Measurements from ENCODE around the gene SGK1. TPM values are rescaled to one million over a fixed set of nuclear protein-coding genes. Genes with fewer than 3 reads are reported as not detected.
A peak's percentile ranks its signal among the peaks of the same experiment; 100 is the strongest.

The SGK1 gene
- total RNA-seq, 2 experiments from 2014 or later, result 39.7 to 41.0 TPM

DNA sequence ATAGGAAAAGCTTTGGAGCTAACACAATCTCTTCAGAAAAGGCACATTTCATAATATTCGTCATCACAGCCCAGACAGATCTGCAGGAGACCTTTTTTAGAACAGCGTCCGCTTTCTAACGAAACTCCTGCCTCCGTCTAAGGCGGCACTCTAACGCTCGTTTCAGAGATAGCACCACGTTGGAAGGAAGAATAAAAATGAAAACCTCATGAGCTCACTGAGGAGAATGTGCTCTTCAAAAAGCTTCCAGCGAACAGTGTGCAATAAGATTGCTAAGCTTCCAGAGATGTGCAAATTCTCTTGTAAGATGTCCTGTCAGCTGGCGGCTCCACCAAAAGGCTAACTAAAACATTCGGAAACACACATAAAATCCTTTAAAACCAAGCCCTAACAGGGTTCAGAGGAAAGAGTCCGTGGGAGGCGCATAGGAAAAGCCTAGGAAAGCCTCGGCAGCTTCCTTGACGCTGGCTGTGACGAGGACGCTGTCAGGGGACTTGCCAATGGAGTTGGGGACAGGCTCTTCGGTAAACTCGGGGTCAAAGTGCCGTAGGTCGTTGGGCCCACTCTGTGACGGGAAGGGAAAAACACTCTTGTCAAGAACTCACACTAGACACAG is 147.9 kb downstream of the SGK1 start:
- intact Hi-C loops (cut with micrococcal nuclease), result loop anchor here (5.0 to 10.0 kb wide), 2 partner anchors 1015 to 1267 kb away; partner anchors contain the start of gene MYB
- CTCF ChIA-PET, result interaction anchor here (0.8 to 3.4 kb wide), 3 partner anchors 14 to 771 kb away, joined by 4 to 19 read pairs (median 6); no protein-coding TSS in a partner anchor
- peaks cover 54% of the 10 kb centered on the region for H3K36me3 Mint-ChIP-seq

DNA sequence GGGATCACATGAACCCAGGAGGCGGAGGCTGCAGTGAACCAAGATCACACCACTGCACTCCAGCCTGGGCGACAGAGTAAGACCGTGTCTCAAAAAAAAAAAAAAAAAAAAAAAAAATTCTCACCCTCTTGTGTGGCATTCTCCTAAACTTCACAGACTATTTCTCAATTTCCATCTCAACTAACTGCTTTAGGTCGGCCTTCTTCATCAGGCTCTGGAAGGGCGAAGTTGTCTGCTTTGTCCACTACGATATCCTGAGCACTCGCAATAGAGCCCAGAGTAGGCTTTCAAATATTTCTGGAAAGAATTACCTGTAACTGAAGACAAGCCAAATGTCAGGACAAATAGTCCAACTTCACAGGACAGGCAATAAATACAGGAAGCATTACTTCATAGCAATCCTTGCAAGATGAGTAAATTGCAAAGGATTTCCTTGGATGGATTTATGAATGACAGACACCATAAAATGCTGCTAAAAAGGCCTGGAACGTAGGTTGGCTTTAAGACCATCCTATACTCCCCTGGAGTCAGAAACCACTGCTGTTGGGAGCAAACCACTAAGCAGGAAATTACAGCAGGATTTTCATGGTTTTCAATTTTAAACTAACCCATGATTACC is 149.2 kb downstream of the SGK1 start:
- ChIA-PET POLR2A (no interaction called here), CTCF (interaction anchor here (1.5 to 2.4 kb wide), 2 partner anchors 473 to 654 kb away, joined by 9 to 10 read pairs; no protein-coding TSS in a partner anchor)
- Mint-ChIP-seq H3K27me3 (no peaks in the 10 kb centered on the region), H3K4me1 (ENCODE audit: low read depth) (peaks cover 40% of the 10 kb centered on the region), H3K36me3 (peaks cover 47% of the 10 kb centered on the region), H3K4me3 (no peak overlapping the region), H3K9me3 (no peaks in the 10 kb centered on the region), H3K27ac (no peak overlapping the region)
- DNase-seq, result no peak
- intact Hi-C loops (cut with micrococcal nuclease), result no loop called here

More for the DNA sequence above, 147.9 kb downstream of the SGK1 start:
- Mint-ChIP-seq H3K4me1 (ENCODE audit: low read depth) (peaks cover 43% of the 10 kb centered on the region), H3K4me3 (peak overlapping the region; percentile 12), H3K9me3 (no peaks in the 10 kb centered on the region), H3K27ac (no peak overlapping the region), H3K27me3 (no peaks in the 10 kb centered on the region)
- POLR2A ChIA-PET, result interaction anchor here (1.1 kb wide), 1 partner anchor 66 kb away, joined by 3 read pairs; no protein-coding TSS in a partner anchor
- no peak for DNase-seq

DNA sequence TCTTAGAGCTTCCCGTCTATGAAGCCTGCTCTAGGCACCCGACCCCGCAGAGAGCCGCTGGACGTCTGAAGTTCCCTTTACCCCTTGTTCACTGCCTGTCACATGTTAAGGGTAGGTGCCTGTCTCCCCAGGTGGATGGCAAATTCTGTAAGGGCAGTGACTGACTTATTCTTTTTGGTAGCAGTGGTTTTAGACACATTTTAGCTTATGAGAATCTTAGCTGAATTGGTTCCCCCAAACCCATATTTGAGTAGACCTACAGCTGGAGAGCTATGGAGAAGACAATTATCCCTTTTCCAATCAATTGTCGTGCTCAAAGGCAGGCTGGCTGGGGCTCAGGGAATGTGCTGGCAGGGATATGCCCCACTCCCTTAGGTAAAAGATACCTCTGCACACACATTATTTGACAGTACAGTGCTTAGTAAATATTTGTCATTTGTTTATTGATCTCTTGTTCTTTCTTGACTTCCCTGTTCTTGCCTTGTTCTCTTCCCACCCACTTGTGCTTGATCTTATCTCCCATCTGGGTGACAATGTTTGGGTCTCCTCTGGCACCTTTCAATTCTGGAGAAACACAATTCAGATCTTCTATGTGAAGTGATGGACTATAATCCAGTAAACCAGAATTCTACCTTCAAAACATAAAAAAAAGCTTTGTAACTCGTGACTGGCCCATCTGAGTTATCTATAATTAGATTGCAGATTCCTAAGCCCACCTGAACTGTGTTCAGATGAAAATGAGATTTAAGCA is 151.2 kb downstream of the SGK1 start:
- CTCF ChIA-PET, result interaction anchor here (0.6 to 2.4 kb wide), 5 partner anchors 11 to 836 kb away, joined by 3 to 10 read pairs (median 4); no protein-coding TSS in a partner anchor
- intact Hi-C loops (cut with micrococcal nuclease), result no loop called here
- peaks cover 27% of the 10 kb centered on the region for H3K36me3 Mint-ChIP-seq
- H3K27ac Mint-ChIP-seq, result no peak overlapping the region
- H3K9me3 Mint-ChIP-seq, result no peaks in the 10 kb centered on the region
- no peak overlapping the region for H3K4me3 Mint-ChIP-seq
- H3K27me3 Mint-ChIP-seq, result no peaks in the 10 kb centered on the region
- no peak for DNase-seq
- POLR2A ChIA-PET, result interaction anchor here (1.0 kb wide), 1 partner anchor 11 kb away, joined by 4 read pairs; no protein-coding TSS in a partner anchor
- peaks cover 21% of the 10 kb centered on the region for H3K4me1 Mint-ChIP-seq (ENCODE audit: low read depth)

DNA sequence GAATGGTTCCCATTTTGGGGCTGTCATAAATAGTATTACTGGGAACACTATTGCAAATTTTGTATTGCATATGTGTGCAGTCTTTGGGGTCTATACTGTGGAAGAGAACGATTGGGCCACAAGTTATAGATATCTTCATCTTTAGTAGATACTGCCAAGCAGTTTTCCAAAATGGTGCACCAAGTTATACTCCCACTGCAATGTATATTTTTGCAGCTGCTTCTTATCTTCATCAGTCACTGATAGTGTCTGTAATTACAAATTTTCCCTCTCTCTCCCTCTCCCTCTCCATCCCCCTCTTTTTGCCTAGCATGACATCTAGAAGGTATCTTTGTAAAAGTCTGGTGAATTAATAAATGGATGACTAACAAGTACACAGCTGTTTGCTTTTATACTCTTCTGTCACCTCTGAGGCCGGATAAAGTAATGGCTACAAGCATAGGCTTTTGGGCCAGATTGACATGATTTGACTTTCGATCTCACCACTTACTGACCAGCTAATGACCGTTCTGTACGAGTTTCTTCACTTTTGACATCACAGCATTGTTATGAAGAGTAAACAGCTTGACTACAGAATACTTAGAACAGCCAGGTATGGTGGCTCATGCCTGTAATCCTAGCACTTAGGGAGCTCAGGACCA is 152.2 kb downstream of the SGK1 start:
- intact Hi-C loops (cut with micrococcal nuclease), result no loop called here

DNA sequence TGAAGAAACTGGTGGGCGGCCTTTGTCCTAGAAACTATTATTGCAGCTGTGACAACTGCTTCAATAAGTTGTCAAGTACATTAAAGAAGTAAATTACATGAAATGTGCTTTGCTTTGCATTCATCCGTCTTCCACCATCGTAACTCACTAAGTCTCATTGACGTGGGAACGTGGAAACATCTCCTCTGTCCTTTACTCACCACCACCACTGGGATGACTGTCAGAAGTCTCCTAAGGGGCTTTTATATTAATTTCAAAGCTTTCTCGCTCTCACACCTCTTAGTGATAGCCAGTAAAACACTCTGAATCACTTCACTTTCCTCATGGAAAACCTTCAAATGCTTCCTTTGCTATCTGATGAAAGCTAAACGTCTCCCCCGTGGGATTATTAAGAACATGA is 153.6 kb downstream of the SGK1 start:
- Mint-ChIP-seq H3K27ac (no peak overlapping the region), H3K4me1 (ENCODE audit: low read depth) (peaks cover 4% of the 10 kb centered on the region), H3K27me3 (no peaks in the 10 kb centered on the region), H3K9me3 (no peaks in the 10 kb centered on the region), H3K36me3 (peaks cover 8% of the 10 kb centered on the region), H3K4me3 (no peak overlapping the region)
- CTCF ChIA-PET, result interaction anchor here (1.2 to 2.5 kb wide), 2 partner anchors 476 to 776 kb away, joined by 5 to 6 read pairs; no protein-coding TSS in a partner anchor
- intact Hi-C loops (cut with micrococcal nuclease), result no loop called here
- POLR2A ChIA-PET, result no interaction called here
- DNase-seq, result no peak

More for the DNA sequence above, 152.2 kb downstream of the SGK1 start:
- POLR2A ChIA-PET, result no interaction called here
- peaks cover 17% of the 10 kb centered on the region for H3K36me3 Mint-ChIP-seq
- no peak for DNase-seq
- peaks cover 16% of the 10 kb centered on the region for H3K4me1 Mint-ChIP-seq (ENCODE audit: low read depth)
- no peak overlapping the region for H3K4me3 Mint-ChIP-seq
- H3K9me3 Mint-ChIP-seq, result no peaks in the 10 kb centered on the region
- CTCF ChIA-PET, result interaction anchor here (0.6 to 2.5 kb wide), 10 partner anchors 8 to 775 kb away, joined by 3 to 6 read pairs (median 4); no protein-coding TSS in a partner anchor
- H3K27ac Mint-ChIP-seq, result no peak overlapping the region
- no peaks in the 10 kb centered on the region for H3K27me3 Mint-ChIP-seq

DNA sequence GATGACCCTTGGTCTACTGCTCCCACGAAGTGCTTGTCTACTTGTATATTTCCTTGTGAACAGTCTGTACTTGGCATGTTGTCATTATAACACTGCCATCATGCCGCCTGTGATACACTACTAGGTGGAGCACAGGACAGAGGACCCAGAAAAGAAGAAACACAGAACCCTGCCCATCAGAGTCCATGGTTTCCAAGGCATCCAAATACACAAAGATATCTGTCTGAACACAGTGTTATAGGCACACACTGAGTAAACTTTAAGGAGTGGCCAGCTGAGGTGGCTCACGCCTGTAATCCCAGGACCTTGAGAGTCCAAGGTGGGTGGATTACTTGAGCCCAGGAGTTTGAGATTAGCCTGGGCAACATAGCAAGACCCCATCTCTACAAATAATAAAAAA is 155.0 kb downstream of the SGK1 start:
- POLR2A ChIA-PET, result no interaction called here
- intact Hi-C loops (cut with micrococcal nuclease), result no loop called here

DNA sequence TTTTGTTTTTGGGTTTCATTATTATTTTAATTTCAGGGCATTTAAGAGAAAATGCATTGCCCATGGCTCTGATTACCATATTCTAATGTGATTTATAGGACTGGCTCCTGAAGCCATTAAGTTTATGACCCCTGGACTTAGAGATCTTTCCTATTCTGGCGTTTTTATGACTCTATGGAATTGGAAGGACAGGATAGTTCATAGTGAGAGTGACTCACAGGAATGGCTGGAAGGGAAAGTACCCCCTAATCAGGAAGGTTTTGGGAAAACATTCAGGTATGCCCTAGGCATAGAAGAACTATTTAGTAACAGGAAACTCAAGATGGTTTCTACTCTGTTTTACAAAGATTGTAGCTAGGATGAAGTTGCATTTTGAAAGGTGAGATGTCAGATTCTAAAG is 156.9 kb downstream of the SGK1 start:
- POLR2A ChIA-PET, result no interaction called here
- Mint-ChIP-seq H3K27me3 (no peaks in the 10 kb centered on the region), H3K4me3 (no peak overlapping the region), H3K36me3 (no peaks in the 10 kb centered on the region), H3K9me3 (no peaks in the 10 kb centered on the region), H3K4me1 (ENCODE audit: low read depth) (peaks cover 4% of the 10 kb centered on the region), H3K27ac (no peak overlapping the region)
- intact Hi-C loops (cut with micrococcal nuclease), result no loop called here
- CTCF ChIA-PET, result interaction anchor here (1.1 to 7.3 kb wide), 3 partner anchors 37 to 661 kb away, joined by 3 to 72 read pairs (median 8); no protein-coding TSS in a partner anchor
- DNase-seq, result no peak

More for the DNA sequence above, 155.0 kb downstream of the SGK1 start:
- no peak overlapping the region for H3K4me3 Mint-ChIP-seq
- H3K36me3 Mint-ChIP-seq, result peaks cover 4% of the 10 kb centered on the region
- H3K27me3 Mint-ChIP-seq, result no peaks in the 10 kb centered on the region
- CTCF ChIA-PET, result no interaction called here
- H3K4me1 Mint-ChIP-seq (ENCODE audit: low read depth), result peaks cover 4% of the 10 kb centered on the region
- H3K27ac Mint-ChIP-seq, result no peak overlapping the region
- H3K9me3 Mint-ChIP-seq, result no peaks in the 10 kb centered on the region
- no peak for DNase-seq

DNA sequence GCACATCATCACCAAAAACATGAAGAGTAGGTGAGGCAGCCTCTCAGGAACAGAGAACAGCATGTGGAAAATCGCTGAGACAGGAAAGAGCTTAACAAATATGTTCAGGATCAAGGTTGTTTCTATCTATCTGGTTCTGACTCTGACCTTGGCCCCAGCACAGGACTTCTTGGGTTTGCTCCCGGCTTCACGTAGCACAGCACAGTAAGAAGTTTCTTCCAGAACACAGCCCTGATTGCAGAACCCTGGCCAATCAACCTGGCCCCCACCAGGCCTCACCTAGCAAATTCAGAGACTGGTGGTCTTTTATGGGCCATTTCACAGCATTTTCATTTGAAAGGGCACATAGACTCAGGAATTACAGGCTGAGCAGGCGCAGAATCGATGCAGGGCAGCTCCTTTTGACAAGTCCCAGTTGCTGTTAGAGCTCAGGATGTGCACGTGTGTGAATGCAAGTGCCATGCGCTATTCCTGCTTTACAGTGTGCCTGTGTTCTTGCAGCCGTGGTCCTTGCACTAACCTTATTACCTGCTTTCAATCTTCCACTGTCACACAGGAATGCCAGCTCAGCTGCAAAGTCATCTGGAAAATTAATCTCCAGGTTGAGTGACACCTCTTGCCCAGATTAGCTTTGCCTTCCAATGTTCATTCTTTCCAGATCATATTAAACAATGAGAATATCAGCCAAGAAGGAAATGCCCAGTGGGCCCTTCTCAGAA is 165.0 kb downstream of the SGK1 start:
- Mint-ChIP-seq H3K27me3 (no peaks in the 10 kb centered on the region), H3K36me3 (no peaks in the 10 kb centered on the region), H3K4me3 (no peak overlapping the region), H3K9me3 (no peaks in the 10 kb centered on the region), H3K27ac (no peak overlapping the region), H3K4me1 (ENCODE audit: low read depth) (no peaks in the 10 kb centered on the region)
- CTCF ChIA-PET, result interaction anchor here (0.6 to 1.7 kb wide), 5 partner anchors 488 to 788 kb away, joined by 3 to 5 read pairs (median 3); no protein-coding TSS in a partner anchor
- intact Hi-C loops (cut with micrococcal nuclease), result no loop called here
- POLR2A ChIA-PET, result no interaction called here
- no peak for DNase-seq

DNA sequence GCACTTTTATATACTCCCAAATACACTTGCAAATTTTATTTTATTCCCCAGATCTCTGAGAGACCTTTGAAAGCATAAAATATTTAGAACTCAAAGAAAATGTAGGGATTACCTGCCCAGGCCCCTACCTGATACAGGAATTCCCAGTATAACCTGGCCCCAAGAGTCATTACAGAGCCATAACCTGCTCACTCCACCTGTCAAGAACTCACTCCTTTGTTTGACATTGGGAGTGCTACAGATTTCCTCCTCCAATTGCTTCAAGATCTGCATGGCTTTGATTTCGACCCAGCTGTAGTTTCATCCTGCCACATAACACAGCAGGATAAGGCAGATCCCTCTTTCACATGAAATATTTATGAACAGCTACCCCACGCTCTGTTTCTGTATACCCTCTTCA is 169.3 kb downstream of the SGK1 start:
- intact Hi-C loops (cut with micrococcal nuclease), result no loop called here
- DNase-seq, result no peak
- H3K4me3 Mint-ChIP-seq, result no peak overlapping the region
- no peaks in the 10 kb centered on the region for H3K36me3 Mint-ChIP-seq
- no peaks in the 10 kb centered on the region for H3K4me1 Mint-ChIP-seq (ENCODE audit: low read depth)
- no peaks in the 10 kb centered on the region for H3K27me3 Mint-ChIP-seq
- ChIA-PET CTCF (interaction anchor here (1.0 to 2.8 kb wide), 7 partner anchors 8 to 734 kb away, joined by 3 to 9 read pairs (median 6); no protein-coding TSS in a partner anchor), POLR2A (no interaction called here)
- H3K9me3 Mint-ChIP-seq, result no peaks in the 10 kb centered on the region
- H3K27ac Mint-ChIP-seq, result no peak overlapping the region

DNA sequence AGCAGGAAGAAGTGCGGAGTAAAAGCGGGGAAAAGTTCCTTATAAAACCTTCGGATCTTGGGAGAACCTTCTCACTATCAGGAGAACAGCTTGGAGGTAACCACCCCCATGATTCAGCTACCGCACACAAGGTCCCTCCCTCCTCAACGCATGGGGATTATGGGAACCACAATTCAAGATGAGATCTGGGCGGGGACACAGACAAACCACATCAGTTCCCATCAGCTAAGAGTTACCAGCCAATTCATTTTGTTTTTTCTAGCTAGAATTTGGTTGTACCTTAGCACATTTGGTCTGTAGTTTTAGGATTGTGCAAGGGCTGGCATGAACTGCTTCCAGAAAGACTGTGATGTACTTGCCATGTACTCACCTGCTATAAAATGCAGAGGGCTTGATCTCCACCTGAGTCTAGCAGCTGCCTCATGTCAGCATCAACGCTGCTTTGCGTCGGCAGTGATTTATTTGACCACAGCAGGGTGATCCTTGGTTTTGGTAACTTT is 170.8 kb downstream of the SGK1 start:
- Mint-ChIP-seq H3K36me3 (no peaks in the 10 kb centered on the region), H3K9me3 (no peaks in the 10 kb centered on the region), H3K4me3 (no peak overlapping the region), H3K4me1 (ENCODE audit: low read depth) (no peaks in the 10 kb centered on the region), H3K27me3 (no peaks in the 10 kb centered on the region), H3K27ac (no peak overlapping the region)
- CTCF ChIA-PET, result interaction anchor here (1.6 to 2.3 kb wide), 3 partner anchors 9 to 36 kb away, joined by 5 to 9 read pairs (median 7); no protein-coding TSS in a partner anchor
- intact Hi-C loops (cut with micrococcal nuclease), result no loop called here
- DNase-seq, result no peak
- POLR2A ChIA-PET, result no interaction called here

Data from activated CD4-positive, alpha-beta memory T cell treated with anti-CD3 and anti-CD28 coated beads for 36 hours (primary cell).